HUES6 (cell line): ENCODE measurements around the gene FAM120C.

Source experiments
- H3K27ac ChIP-seq: 2 replicates; pipeline ENCODE4 v1.7.0; 2013; ENCODE audit warnings: low read depth, mild to moderate bottlenecking, low read length, inconsistent platforms
- H3K27me3 ChIP-seq: 2 replicates; pipeline ENCODE4 v1.6.1; 2013; ENCODE audit warnings: low read length; ENCODE audit not compliant: control insufficient read depth, insufficient read depth
- H3K36me3 ChIP-seq: 2 replicates; pipeline ENCODE4 v1.6.1; 2013; ENCODE audit warnings: low read length; ENCODE audit not compliant: control insufficient read depth, insufficient read depth
- H3K4me1 ChIP-seq: 2 replicates; pipeline ENCODE4 v1.6.1; 2013; ENCODE audit warnings: low read length; ENCODE audit not compliant: control insufficient read depth, insufficient read depth
- H3K4me3 ChIP-seq: 2 replicates; pipeline ENCODE4 v1.5.1; 2013; ENCODE audit warnings: low read depth, low read length
- H3K9ac ChIP-seq: one replicate; pipeline ENCODE4 v1.6.1; 2013; ENCODE audit warnings: mild to moderate bottlenecking, low read length
- H3K9me3 ChIP-seq: 2 replicates; pipeline ENCODE4 v1.6.1; 2013; ENCODE audit warnings: low read depth, low read length; ENCODE audit not compliant: control insufficient read depth, insufficient read depth

The FAM120C gene

DNA sequence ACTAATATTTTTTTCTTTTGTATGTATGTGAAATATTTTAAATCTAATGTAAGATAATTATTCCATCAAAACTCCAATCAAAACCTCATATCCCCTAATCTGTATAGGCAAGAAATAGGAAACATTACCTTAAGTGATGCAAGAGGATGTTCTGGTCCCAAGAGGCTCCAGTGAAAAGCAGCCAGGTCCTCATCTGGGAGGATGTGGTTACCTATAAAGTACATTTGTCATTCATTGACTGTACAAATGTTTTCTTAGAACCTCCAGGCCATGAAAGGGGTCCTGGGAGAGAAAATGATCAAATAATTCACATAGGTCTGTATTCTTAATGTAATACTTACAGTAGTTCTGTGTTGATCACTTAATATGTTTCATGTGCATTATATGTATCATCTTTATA is 25.5 kb downstream of the FAM120C start:
- Histone ChIP-seq H3K27me3 (no peaks in the 10 kb centered on the region), H3K4me1 (no peaks in the 10 kb centered on the region), H3K27ac (no peak overlapping the region), H3K9me3 (peaks cover under 1% of the 10 kb centered on the region; the same call in 1 of the 2 replicates), H3K36me3 (no peaks in the 10 kb centered on the region; the same call in 1 of the 2 replicates), H3K9ac (no peak overlapping the region), H3K4me3 (no peak overlapping the region)

DNA sequence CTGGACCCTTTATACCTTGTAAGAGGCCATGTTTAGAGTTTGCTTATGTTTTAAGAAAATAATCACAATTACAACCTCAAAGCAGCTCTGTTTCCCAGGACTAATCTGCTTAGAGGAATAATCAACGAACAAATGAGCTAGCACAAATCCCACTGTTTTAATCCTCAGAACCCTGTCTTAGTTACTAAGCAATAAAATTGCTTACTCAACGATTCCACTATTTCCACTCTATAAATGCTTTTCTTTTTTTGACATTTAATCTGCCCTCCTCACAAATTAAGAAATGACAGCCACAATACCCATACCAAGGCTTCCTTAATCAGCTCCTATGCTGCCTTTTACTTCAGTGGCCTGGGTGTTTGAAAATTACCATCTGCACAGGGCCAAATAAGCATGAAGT is 48.8 kb downstream of the FAM120C start:
- no peak overlapping the region for H3K4me3 ChIP-seq
- H3K9ac ChIP-seq = no peak overlapping the region
- H3K27me3 ChIP-seq = no peaks in the 10 kb centered on the region
- peaks cover 26% of the 10 kb centered on the region for H3K36me3 ChIP-seq
- H3K27ac ChIP-seq = no peak overlapping the region
- peaks cover 19% of the 10 kb centered on the region; the same call in 1 of the 2 replicates for H3K9me3 ChIP-seq
- H3K4me1 ChIP-seq = no peaks in the 10 kb centered on the region

DNA sequence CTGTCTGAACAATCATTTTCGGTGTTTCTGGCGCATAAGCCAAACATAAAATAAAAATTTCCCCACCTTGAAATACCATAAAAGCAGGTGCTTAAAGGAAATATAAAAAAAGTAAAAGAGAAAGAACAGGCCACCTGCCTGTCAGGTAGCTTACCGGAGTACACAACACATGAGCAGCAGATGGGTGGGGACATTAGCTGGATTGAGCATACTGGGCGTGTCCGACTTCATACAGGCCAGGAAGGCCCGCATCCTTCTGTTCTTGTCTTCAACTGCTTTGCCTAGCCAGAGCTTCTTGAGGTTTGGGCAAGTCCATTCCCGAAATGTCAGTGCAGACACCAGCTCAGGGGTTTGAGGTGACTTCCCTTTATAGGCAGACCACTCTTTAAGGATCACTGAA is 66.7 kb downstream of the FAM120C start:
- H3K27me3 ChIP-seq = no peaks in the 10 kb centered on the region
- H3K36me3 ChIP-seq = no peaks in the 10 kb centered on the region
- peaks cover 6% of the 10 kb centered on the region; the same call in 1 of the 2 replicates for H3K9me3 ChIP-seq
- no peak overlapping the region for H3K27ac ChIP-seq
- H3K4me1 ChIP-seq = 0 out of 2 replicates have a peak, but pooled peaks cover 4% of the 10 kb centered on the region
- H3K9ac ChIP-seq = no peak overlapping the region
- no peak overlapping the region for H3K4me3 ChIP-seq

DNA sequence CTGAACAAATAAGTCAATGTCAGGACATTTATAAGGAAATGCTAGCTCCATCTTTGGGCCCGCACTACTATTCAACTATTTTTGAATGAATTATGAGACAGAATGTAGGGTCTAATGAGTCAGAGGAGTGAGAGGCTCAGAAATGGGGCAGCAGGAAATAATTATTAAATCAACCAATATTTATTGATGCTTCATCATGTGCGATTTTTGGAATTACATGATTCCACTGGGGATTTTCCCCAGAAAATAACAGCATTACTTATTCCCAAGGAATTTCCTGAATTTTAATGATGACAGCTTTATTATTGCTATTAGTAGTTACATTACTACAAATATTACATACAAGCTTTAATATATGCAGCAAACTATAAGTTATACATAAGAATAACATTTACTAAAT is 89.5 kb downstream of the FAM120C start:
- Histone ChIP-seq H3K27me3 (no peaks in the 10 kb centered on the region), H3K9ac (no peak overlapping the region), H3K36me3 (no peaks in the 10 kb centered on the region), H3K9me3 (peaks cover 3% of the 10 kb centered on the region; the same call in 1 of the 2 replicates), H3K4me3 (no peak overlapping the region), H3K27ac (no peak overlapping the region), H3K4me1 (no peaks in the 10 kb centered on the region)

DNA sequence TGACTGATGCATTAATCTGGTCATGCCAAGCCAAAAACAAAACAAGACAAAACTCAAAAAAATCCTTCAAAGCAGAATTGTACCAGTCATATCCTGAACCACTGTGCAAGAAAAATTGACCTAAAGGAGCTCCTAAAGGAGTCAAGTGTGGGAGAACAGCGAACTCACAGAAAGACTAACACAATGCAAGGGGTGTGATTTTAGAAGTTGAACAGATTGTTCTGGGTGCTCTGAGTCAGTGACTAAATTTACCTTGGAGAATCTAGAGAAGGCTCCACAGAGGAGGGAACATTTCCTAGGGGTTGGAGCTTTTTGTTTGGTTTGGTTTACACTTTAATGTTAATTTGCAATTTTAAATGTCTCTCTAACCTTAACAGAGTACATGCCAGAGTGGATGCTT is 89.9 kb downstream of the FAM120C start:
- Histone ChIP-seq H3K9ac (no peak overlapping the region), H3K4me1 (no peaks in the 10 kb centered on the region), H3K27me3 (no peaks in the 10 kb centered on the region), H3K9me3 (peaks cover 3% of the 10 kb centered on the region; the same call in 1 of the 2 replicates), H3K4me3 (no peak overlapping the region), H3K27ac (no peak overlapping the region), H3K36me3 (no peaks in the 10 kb centered on the region)

DNA sequence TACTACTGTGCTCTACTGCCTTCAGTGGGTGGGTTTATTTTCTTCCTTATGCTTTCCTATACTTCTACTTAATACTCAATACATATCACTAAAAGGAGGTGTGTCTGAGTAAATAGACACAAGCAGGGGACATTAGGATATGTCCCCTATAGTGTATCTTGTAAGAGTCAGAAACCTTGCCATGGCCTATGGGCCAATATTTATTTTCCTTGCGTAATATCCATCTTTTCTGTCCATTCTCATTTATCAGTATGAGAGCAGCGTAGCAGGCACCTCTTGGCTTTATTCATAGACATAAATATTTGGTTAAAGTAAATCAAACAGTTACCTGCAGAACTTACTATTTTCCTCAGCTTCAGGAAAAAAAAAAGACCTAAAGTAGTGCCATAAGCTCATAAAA is 92.2 kb downstream of the FAM120C start:
- Histone ChIP-seq H3K9ac (no peak overlapping the region), H3K27me3 (no peaks in the 10 kb centered on the region), H3K4me3 (no peak overlapping the region), H3K9me3 (peaks cover 3% of the 10 kb centered on the region; the same call in 1 of the 2 replicates), H3K27ac (no peak overlapping the region), H3K4me1 (no peaks in the 10 kb centered on the region), H3K36me3 (no peaks in the 10 kb centered on the region)

DNA sequence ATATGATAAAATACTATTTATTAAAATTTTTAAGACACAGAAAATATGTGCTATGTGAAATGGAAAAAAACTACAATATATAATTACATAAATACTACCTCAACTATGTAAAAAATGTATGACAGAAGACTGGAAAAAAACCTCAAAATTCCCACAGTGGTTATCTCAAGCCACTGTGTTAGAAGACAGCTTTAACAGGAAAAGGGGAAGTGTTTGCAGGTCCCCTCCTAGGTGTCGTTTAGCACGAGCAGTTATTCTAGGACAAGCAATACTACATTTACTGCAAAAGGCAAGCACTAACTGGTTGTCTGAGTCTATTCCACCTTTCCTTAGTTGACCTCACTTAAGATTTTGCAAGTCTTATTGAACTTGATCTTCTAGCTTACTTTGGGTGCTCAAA is 93.9 kb downstream of the FAM120C start:
- H3K9ac ChIP-seq = no peak overlapping the region
- no peak overlapping the region for H3K4me3 ChIP-seq
- no peaks in the 10 kb centered on the region for H3K36me3 ChIP-seq
- H3K27ac ChIP-seq = no peak overlapping the region
- no peaks in the 10 kb centered on the region for H3K4me1 ChIP-seq
- H3K9me3 ChIP-seq = peaks cover 6% of the 10 kb centered on the region; the same call in 1 of the 2 replicates
- H3K27me3 ChIP-seq = no peaks in the 10 kb centered on the region

DNA sequence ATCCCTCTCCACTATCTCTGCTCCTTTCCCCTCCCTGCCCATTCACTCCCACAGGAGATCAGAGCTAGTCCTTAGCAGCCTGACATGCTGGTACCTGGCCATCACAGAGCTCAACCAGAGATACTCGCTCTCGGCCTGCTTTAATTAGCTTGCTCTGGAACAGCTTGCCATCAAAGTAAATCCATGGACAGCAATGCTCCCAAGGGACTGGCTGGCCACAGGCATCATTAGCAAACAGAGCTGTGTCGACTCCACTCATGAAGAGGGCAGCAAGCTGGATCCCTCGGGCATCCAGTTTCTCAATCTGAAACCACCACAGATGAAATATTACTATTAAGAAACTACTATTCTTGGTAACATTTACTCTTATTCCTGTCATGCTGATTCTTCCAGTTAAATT is 95.4 kb downstream of the FAM120C start:
- Histone ChIP-seq H3K4me1 (no peaks in the 10 kb centered on the region), H3K36me3 (no peaks in the 10 kb centered on the region), H3K9ac (no peak overlapping the region), H3K27me3 (no peaks in the 10 kb centered on the region), H3K9me3 (peaks cover 6% of the 10 kb centered on the region; the same call in 1 of the 2 replicates), H3K27ac (no peak overlapping the region), H3K4me3 (no peak overlapping the region)

DNA sequence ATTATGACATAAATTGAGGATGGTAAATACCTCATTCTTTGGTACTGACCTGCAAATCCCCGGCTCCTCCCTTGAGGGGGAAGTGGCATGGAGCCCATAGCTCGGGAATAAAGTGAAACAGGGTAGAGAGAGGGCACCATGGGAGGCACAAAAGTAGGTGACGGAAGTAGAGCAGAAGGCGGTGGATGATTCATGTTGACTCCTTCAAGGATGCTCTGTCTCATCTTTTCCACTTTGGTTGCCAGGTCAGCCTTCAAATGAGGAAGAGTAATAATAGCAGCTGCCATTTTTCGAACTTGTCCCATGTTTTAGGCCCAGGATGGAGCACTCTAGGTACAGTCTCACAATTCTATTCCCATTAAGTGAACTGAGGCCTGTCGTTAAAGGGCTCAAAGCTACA is 97.4 kb downstream of the FAM120C start:
- H3K9ac ChIP-seq = no peak overlapping the region
- peaks cover 3% of the 10 kb centered on the region; the same call in 1 of the 2 replicates for H3K9me3 ChIP-seq
- H3K4me3 ChIP-seq = no peak overlapping the region
- no peaks in the 10 kb centered on the region for H3K27me3 ChIP-seq
- no peak overlapping the region for H3K27ac ChIP-seq
- no peaks in the 10 kb centered on the region for H3K36me3 ChIP-seq
- no peaks in the 10 kb centered on the region for H3K4me1 ChIP-seq

DNA sequence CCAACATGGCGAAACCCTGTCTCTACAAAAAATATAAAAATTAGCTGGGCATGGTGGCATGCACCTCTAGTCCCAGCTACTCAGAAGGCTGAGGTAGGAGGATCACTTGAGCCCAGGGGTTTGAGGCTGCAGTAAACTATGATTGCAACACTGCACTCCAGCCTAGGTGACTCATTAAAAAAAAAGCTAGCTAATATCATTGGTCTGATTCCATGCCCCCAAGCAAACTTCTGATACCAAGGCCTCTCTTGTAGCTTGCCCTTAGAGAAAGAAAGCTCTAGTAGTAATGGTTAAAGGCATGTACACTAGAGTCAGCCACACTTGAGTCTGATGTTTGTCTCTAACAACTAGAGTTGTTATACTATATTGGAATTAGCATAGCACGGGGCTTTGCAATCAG is 106.2 kb downstream of the FAM120C start:
- Histone ChIP-seq H3K4me1 (no peaks in the 10 kb centered on the region), H3K27me3 (no peaks in the 10 kb centered on the region), H3K27ac (no peak overlapping the region), H3K36me3 (no peaks in the 10 kb centered on the region), H3K9me3 (peaks cover 6% of the 10 kb centered on the region; the same call in 1 of the 2 replicates), H3K9ac (no peak overlapping the region), H3K4me3 (no peak overlapping the region)

DNA sequence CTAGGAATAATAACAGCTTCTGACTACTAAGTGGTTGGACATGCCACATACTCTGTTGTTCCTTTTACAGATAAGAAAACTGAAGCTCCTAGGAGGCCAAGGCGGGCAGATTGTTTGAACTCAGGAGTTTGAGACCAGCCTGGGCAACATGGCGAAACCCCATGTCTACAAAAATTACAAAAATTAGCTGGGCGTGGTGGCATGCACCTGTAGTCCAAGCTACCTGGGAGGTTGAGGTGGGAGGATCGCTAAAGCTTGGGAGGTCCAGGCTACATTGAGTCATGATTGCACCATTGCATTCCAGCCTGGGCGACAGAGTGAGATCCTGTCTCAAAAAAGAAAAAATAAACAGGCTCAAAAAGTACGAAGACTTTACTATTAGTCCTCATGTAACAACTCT is 108.2 kb downstream of the FAM120C start:
- Histone ChIP-seq H3K4me1 (no peaks in the 10 kb centered on the region), H3K36me3 (no peaks in the 10 kb centered on the region), H3K9ac (no peak overlapping the region), H3K27me3 (no peaks in the 10 kb centered on the region), H3K9me3 (peaks cover 6% of the 10 kb centered on the region; the same call in 1 of the 2 replicates), H3K4me3 (no peak overlapping the region), H3K27ac (no peak overlapping the region)

DNA sequence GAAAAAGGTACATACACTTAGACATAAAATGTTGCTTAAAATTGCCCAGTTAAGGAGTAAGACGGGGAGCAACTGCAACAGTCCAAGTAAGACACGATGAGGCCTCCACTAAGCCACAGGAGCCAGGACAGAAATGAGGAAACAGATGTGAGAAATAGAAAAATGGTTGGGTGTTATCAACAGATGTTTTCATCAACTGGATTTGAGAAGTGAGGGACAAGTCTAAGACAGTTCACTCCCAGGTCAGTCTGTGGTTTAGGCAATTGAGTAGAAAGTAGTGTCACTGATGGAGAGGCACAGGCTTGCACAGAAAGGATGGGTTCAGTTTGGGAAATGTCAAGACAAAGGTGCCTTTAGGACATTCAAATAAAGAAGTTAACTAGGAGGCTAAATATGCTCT is 115.3 kb downstream of the FAM120C start:
- Histone ChIP-seq H3K9ac (no peak overlapping the region), H3K4me3 (no peak overlapping the region), H3K27ac (no peak overlapping the region), H3K36me3 (no peaks in the 10 kb centered on the region), H3K9me3 (peaks cover 6% of the 10 kb centered on the region; the same call in 1 of the 2 replicates), H3K27me3 (no peaks in the 10 kb centered on the region), H3K4me1 (no peaks in the 10 kb centered on the region)
